ENCODE results near the gene LMLN.
"Not testable (repeated sequence)": the region's sequence is repeated elsewhere in the genome, so short reads cannot be mapped to it uniquely, and the experiment has no call there.

The LMLN gene

DNA sequence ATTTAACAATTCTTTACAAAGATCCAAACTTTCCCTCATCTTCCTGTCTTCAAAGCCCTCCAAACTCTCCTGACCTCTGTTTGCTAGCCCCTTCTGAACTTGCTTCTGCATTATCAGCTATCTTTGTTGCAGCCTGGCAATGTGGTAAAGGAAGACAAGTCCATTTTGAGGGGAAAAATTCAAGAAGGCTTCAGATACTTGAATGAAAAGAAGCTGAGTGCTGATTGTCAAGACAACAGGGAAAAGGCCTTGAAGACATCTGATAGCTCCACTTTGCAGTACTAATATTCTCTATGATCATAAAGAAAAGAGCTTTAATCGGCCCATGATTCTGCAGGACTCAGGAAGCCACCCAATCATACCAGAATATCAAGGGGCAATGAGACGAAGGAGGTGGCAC, 91.8 kb downstream of the LMLN start:
- H3K9me3 ChIP-seq (ENCODE audit: insufficient read depth, low read length): no peaks in the 10 kb centered on the region
- no peaks in the 10 kb centered on the region for H3K27me3 ChIP-seq (ENCODE audit: low read length)
- no peaks in the 10 kb centered on the region for H3K9me2 ChIP-seq (replicated peaks; ENCODE audit: insufficient read depth, low read length)
- no peak for TF ChIP-seq EZH2phosphoT487 (conservative IDR thresholded peaks at IDR 0.05; ENCODE audit: low read length)
- TF ChIP-seq, protein P1, sequence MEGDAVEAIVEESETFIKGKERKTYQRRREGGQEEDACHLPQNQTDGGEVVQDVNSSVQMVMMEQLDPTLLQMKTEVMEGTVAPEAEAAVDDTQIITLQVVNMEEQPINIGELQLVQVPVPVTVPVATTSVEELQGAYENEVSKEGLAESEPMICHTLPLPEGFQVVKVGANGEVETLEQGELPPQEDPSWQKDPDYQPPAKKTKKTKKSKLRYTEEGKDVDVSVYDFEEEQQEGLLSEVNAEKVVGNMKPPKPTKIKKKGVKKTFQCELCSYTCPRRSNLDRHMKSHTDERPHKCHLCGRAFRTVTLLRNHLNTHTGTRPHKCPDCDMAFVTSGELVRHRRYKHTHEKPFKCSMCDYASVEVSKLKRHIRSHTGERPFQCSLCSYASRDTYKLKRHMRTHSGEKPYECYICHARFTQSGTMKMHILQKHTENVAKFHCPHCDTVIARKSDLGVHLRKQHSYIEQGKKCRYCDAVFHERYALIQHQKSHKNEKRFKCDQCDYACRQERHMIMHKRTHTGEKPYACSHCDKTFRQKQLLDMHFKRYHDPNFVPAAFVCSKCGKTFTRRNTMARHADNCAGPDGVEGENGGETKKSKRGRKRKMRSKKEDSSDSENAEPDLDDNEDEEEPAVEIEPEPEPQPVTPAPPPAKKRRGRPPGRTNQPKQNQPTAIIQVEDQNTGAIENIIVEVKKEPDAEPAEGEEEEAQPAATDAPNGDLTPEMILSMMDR (IDR thresholded peaks at IDR 0.05; ENCODE audit: insufficient read depth, low read length, poor library complexity, severe bottlenecking): no peak
- H3K4me2 ChIP-seq (ENCODE audit: low read depth, low read length, poor library complexity, severe bottlenecking): no peak overlapping the region
- no peaks in the 10 kb centered on the region for H3K36me3 ChIP-seq (ENCODE audit: low read length)
- no peak overlapping the region for H2AFZ ChIP-seq (ENCODE audit: low read depth, low read length, severe bottlenecking)
- no peak overlapping the region for H3K27ac ChIP-seq (ENCODE audit: low read depth, low read length)
- H4K20me1 ChIP-seq (ENCODE audit: low read depth, low read length): no peaks in the 10 kb centered on the region
- no peak overlapping the region for H3K9ac ChIP-seq (ENCODE audit: low read length)
- H3K4me3 ChIP-seq (ENCODE audit: insufficient read depth, low read length, poor library complexity, severe bottlenecking): no peak overlapping the region
- H3F3A ChIP-seq (ENCODE audit: insufficient read depth): no peaks in the 10 kb centered on the region
- H3K79me2 ChIP-seq (ENCODE audit: insufficient read depth, low read length): no peaks in the 10 kb centered on the region

DNA sequence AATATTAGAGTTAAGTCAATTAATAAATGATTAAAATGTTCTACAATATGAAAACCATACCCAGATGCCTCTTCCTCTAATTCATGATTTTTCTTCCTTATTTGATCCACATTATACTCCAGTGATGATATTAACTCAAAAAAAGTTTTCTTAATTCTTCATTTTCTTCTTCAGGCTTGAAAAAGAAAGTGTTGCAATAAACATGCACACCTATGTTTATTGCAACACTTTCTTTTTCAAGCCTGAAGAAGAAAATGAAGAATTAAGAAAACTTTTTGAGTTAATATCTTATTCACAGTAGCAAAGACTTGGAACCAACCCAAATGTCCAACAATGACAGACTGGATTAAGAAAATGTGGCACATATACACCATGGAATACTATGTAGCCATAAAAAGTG, 93.4 kb downstream of the LMLN start:
- H3K9me2 ChIP-seq (replicated peaks; ENCODE audit: insufficient read depth, low read length); H3K27ac ChIP-seq (ENCODE audit: low read depth, low read length); H2AFZ ChIP-seq (ENCODE audit: low read depth, low read length, severe bottlenecking); H3K4me2 ChIP-seq (ENCODE audit: low read depth, low read length, poor library complexity, severe bottlenecking); H4K20me1 ChIP-seq (ENCODE audit: low read depth, low read length); H3F3A ChIP-seq (ENCODE audit: insufficient read depth); H3K9me3 ChIP-seq (ENCODE audit: insufficient read depth, low read length); H3K27me3 ChIP-seq (ENCODE audit: low read length); H3K79me2 ChIP-seq (ENCODE audit: insufficient read depth, low read length); H3K9ac ChIP-seq (ENCODE audit: low read length); H3K36me3 ChIP-seq (ENCODE audit: low read length); H3K4me3 ChIP-seq (ENCODE audit: insufficient read depth, low read length, poor library complexity, severe bottlenecking): not testable (repeated sequence)

DNA sequence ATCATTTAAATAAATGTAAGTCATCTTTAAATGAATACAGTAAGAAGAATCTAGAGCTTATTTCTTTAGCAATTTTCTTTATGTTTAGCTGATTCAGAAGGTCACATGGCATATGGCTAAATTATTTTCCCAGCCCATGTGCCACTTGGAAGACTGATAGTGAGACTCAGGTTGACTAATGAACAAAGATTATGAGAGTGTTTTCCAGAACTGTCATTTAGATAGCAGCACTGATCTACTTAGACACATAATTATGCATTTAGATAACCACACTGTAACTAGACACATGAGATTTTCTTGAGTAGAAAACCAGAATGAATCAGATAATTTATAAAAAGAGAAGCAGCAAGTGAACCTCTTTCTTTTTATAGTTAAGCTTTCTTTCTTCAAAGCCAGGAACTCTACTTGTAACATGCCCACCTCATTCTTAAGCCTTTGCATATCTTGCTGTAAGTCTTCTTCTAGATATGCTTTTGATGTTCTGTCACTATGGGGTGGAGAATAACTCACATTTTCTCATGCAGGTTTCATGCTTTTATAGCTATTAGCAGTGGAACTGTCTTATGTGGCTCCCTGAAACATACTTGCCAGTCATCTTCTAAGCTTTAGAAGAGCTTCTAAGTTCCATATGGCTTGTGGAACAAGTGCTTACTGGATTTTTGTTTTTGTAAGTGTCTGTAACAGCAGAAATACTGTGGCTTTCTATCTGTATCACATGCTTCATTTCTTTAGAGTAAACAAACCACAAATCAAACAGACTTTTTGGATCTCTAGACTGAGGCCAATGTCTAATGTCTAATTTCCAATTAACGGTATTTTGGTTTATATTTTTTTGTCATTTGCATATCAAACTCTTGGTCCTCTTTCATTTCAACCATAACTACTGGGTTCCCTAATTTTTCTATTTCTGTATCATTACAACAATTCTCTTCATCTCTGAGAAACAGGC, 101.4 kb downstream of the LMLN start:
- H2AFZ ChIP-seq (ENCODE audit: low read depth, low read length, severe bottlenecking): no peak overlapping the region
- H3K36me3 ChIP-seq (ENCODE audit: low read length): no peaks in the 10 kb centered on the region
- no peak overlapping the region for H3K4me3 ChIP-seq (ENCODE audit: insufficient read depth, low read length, poor library complexity, severe bottlenecking)
- no peak overlapping the region for H3K27ac ChIP-seq (ENCODE audit: low read depth, low read length)
- no peaks in the 10 kb centered on the region for H3K9me2 ChIP-seq (replicated peaks; ENCODE audit: insufficient read depth, low read length)
- H3K4me2 ChIP-seq (ENCODE audit: low read depth, low read length, poor library complexity, severe bottlenecking): no peak overlapping the region
- no peak overlapping the region for H3K9ac ChIP-seq (ENCODE audit: low read length)
- H3K9me3 ChIP-seq (ENCODE audit: insufficient read depth, low read length): no peaks in the 10 kb centered on the region
- H3F3A ChIP-seq (ENCODE audit: insufficient read depth): no peaks in the 10 kb centered on the region
- H3K27me3 ChIP-seq (ENCODE audit: low read length): no peaks in the 10 kb centered on the region
- H3K79me2 ChIP-seq (ENCODE audit: insufficient read depth, low read length): no peaks in the 10 kb centered on the region
- TF ChIP-seq, protein P1 (IDR thresholded peaks at IDR 0.05; ENCODE audit: insufficient read depth, low read length, poor library complexity, severe bottlenecking): no peak
- TF ChIP-seq EZH2phosphoT487 (conservative IDR thresholded peaks at IDR 0.05; ENCODE audit: low read length): no peak
- no peaks in the 10 kb centered on the region for H4K20me1 ChIP-seq (ENCODE audit: low read depth, low read length)

DNA sequence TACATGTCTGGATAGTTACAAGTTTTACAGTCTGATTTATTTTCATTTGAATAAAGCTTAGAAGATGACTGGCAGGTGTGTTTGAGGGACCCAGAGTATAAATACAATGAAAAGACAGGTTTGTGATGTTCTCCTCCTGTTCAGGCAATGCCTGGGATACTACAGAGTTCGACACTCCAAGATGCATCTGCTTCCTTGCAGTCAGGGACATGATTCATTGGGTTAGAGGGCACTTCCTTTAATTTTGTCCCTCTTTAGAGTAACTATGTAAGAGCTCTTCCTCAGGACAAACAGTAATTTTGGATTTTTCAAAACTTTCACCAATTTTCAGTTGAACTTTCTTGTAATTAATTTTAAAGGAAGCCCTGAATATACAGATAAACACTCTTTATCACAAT, 102.0 kb downstream of the LMLN start:
- Histone ChIP-seq H3F3A (ENCODE audit: insufficient read depth) (no peaks in the 10 kb centered on the region), H3K36me3 (ENCODE audit: low read length) (no peaks in the 10 kb centered on the region), H3K9me2 (replicated peaks; ENCODE audit: insufficient read depth, low read length) (no peaks in the 10 kb centered on the region), H3K79me2 (ENCODE audit: insufficient read depth, low read length) (no peaks in the 10 kb centered on the region), H3K9me3 (ENCODE audit: insufficient read depth, low read length) (no peaks in the 10 kb centered on the region), H3K9ac (ENCODE audit: low read length) (no peak overlapping the region), H2AFZ (ENCODE audit: low read depth, low read length, severe bottlenecking) (no peak overlapping the region), H3K4me2 (ENCODE audit: low read depth, low read length, poor library complexity, severe bottlenecking) (no peak overlapping the region), H3K27ac (ENCODE audit: low read depth, low read length) (no peak overlapping the region), H4K20me1 (ENCODE audit: low read depth, low read length) (no peaks in the 10 kb centered on the region), H3K27me3 (ENCODE audit: low read length) (no peaks in the 10 kb centered on the region), H3K4me3 (ENCODE audit: insufficient read depth, low read length, poor library complexity, severe bottlenecking) (no peak overlapping the region)
- TF ChIP-seq EZH2phosphoT487 (conservative IDR thresholded peaks at IDR 0.05; ENCODE audit: low read length): no peak
- TF ChIP-seq, protein P1 (IDR thresholded peaks at IDR 0.05; ENCODE audit: insufficient read depth, low read length, poor library complexity, severe bottlenecking): no peak

Data from SU-DHL-6 (cell line).